Smooth muscle cell (in vitro differentiated cells): Measurements from ENCODE around the gene KLK14. TPM values are rescaled to one million over a fixed set of nuclear protein-coding genes. Genes with fewer than 3 reads are reported as not detected.

Experiments
- DNase-seq: peaks from one replicate; lab custom pipeline; 2025; ENCODE audit not compliant: unreplicated experiment; lab: John Stamatoyannopoulos, UW
- H2AFZ ChIP-seq: fragments of 200-600 bp; sonication (generic); 2 replicates; pipeline ENCODE4 v1.6.0; 2016; ENCODE audit warnings: antibody characterized with exemption, low read depth, mild to moderate bottlenecking
- H3F3A ChIP-seq: fragments of 200-600 bp; sonication (generic); 2 replicates; pipeline ENCODE4 v1.6.0; 2017; ENCODE audit warnings: antibody characterized with exemption, low read depth
- H3K27ac ChIP-seq: fragments of 200-600 bp; sonication (generic); 2 replicates; pipeline ENCODE4 v1.5.1; 2016; ENCODE audit warnings: low read depth, mild to moderate bottlenecking
- H3K27me3 ChIP-seq: fragments of 200-600 bp; sonication (generic); 2 replicates; pipeline ENCODE4 v1.6.1; 2016; ENCODE audit warnings: low read depth, mild to moderate bottlenecking
- H3K36me3 ChIP-seq: fragments of 200-600 bp; sonication (generic); 2 replicates; pipeline ENCODE4 v1.5.1; 2016; ENCODE audit warnings: low read depth
- H3K4me1 ChIP-seq: fragments of 200-600 bp; sonication (generic); 2 replicates; pipeline ENCODE4 v1.5.1; 2016; ENCODE audit warnings: low read depth
- H3K4me2 ChIP-seq: fragments of 200-600 bp; sonication (generic); 2 replicates; pipeline ENCODE4 v1.6.0; 2016; ENCODE audit warnings: mild to moderate bottlenecking
- H3K4me3 ChIP-seq: fragments of 200-600 bp; sonication (generic); 2 replicates; pipeline ENCODE4 v1.5.1; 2016; ENCODE audit warnings: mild to moderate bottlenecking
- H3K79me2 ChIP-seq: fragments of 200-600 bp; sonication (generic); 2 replicates; pipeline ENCODE4 v1.6.0; 2016; ENCODE audit warnings: low read depth, mild to moderate bottlenecking
- H3K9ac ChIP-seq: fragments of 200-600 bp; sonication (generic); 2 replicates; pipeline ENCODE4 v1.6.0; 2016; ENCODE audit warnings: low read depth
- H3K9me3 ChIP-seq: fragments of 200-600 bp; sonication (generic); replicated peaks from 2 replicates; pipeline ENCODE4 v1.5.1; 2016; ENCODE audit warnings: low read depth
- H4K20me1 ChIP-seq: fragments of 200-600 bp; sonication (generic); 2 replicates; pipeline ENCODE4 v1.6.0; 2016; ENCODE audit warnings: low read depth
- WGBS: methylation state at CpG from one replicate; pipeline ENCODE4 v1.1.7; 2016; ENCODE audit warnings: low lambda C conversion rate; 5-methylcytosine and 5-hydroxymethylcytosine counted together
- polyA plus RNA-seq: library from polyadenylated mRNA; unstranded; fragments of >200 nt; fragmentation: Nextera tagmentation; extraction: Ambion mirVana; gene quantifications from 2 replicates; pipeline ENCODE4 v1.2.1, GENCODE V29; 2016
- total RNA-seq: library from RNA; depleted of rRNA; stranded (reverse); fragments of >200 nt; gene quantifications from 2 replicates; pipeline ENCODE4 v1.2.3, GENCODE V29; 2014
- TF ChIP-seq, protein P1 (sequence below): fragments of 200-600 bp; sonication (generic); IDR thresholded peaks from 2 replicates; pipeline ENCODE4 v1.5.1; 2017; ENCODE audit warnings: borderline replicate concordance, mild to moderate bottlenecking, antibody characterized with exemption; ENCODE audit not compliant: insufficient read depth, poor library complexity, severe bottlenecking

The KLK14 gene
- total and polyA plus RNA-seq, 2 experiments from 2014 or later: 7.7 to 12.3 TPM

- Histone ChIP-seq H3F3A (no peaks in the 10 kb centered on the region), H3K4me3 (no peak overlapping the region), H3K79me2 (no peaks in the 10 kb centered on the region), H2AFZ (no peak overlapping the region), H3K9me3 (no peaks in the 10 kb centered on the region), H3K4me1 (no peaks in the 10 kb centered on the region), H3K27ac (no peak overlapping the region), H3K36me3 (no peaks in the 10 kb centered on the region), H4K20me1 (no peaks in the 10 kb centered on the region), H3K27me3 (no peaks in the 10 kb centered on the region), H3K4me2 (no peak overlapping the region), H3K9ac (no peak overlapping the region)
- 83% methylated on average over 13 of the region's 13 CpGs for WGBS
- TF ChIP-seq, protein P1, sequence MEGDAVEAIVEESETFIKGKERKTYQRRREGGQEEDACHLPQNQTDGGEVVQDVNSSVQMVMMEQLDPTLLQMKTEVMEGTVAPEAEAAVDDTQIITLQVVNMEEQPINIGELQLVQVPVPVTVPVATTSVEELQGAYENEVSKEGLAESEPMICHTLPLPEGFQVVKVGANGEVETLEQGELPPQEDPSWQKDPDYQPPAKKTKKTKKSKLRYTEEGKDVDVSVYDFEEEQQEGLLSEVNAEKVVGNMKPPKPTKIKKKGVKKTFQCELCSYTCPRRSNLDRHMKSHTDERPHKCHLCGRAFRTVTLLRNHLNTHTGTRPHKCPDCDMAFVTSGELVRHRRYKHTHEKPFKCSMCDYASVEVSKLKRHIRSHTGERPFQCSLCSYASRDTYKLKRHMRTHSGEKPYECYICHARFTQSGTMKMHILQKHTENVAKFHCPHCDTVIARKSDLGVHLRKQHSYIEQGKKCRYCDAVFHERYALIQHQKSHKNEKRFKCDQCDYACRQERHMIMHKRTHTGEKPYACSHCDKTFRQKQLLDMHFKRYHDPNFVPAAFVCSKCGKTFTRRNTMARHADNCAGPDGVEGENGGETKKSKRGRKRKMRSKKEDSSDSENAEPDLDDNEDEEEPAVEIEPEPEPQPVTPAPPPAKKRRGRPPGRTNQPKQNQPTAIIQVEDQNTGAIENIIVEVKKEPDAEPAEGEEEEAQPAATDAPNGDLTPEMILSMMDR: no peak
- DNase-seq: no peak
Observed at GRCh38 chr19:51030631-51031030, 52.1 kb downstream of the KLK14 start.

DNA sequence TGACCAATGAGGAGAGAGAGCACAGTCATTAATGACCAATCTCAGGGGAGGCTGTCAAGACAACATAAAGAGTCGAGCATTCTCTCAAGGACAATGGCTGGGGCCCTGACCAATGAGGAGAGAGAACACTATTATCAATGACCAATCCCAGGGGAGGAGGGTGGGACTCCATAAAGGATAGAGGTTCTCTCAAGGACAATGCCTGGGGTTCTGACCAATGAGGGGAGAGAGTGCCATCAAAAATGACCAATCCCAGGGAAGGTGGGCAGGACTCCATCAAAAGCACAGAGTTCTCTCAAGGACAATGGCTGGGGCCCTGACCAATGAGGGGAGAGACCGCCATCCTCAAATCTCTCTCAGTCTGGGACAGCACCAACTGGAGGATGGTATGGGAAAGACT lies 53.0 kb downstream of the KLK14 start:
- no peak for DNase-seq
- Histone ChIP-seq H2AFZ (no peak overlapping the region), H3K4me2 (no peak overlapping the region), H3K27ac (no peak overlapping the region), H3K9me3 (no peaks in the 10 kb centered on the region), H3K9ac (no peak overlapping the region), H3K4me3 (no peak overlapping the region), H4K20me1 (no peaks in the 10 kb centered on the region), H3F3A (no peaks in the 10 kb centered on the region), H3K27me3 (no peaks in the 10 kb centered on the region), H3K36me3 (no peaks in the 10 kb centered on the region), H3K4me1 (no peaks in the 10 kb centered on the region), H3K79me2 (no peaks in the 10 kb centered on the region)
- 88% methylated on average over 2 of the region's 2 CpGs for WGBS
- TF ChIP-seq, protein P1: no peak

Other genes with a start within 250 kb of the KLK14 start
- gene KLK15, start 249.3 kb downstream of the KLK14 start, total RNA-seq: not detected in 2 replicates
- not detected in 2 replicates for gene KLK15, start 249.3 kb downstream of the KLK14 start, polyA plus RNA-seq
- gene KLK3, start 228.0 kb downstream of the KLK14 start, total RNA-seq: not detected in 2 replicates
- not detected in 2 replicates for gene KLK3, start 228.0 kb downstream of the KLK14 start, polyA plus RNA-seq
- not detected in 2 replicates for gene KLK2, start 209.4 kb downstream of the KLK14 start, total RNA-seq
- not detected in 2 replicates for gene KLK2, start 209.4 kb downstream of the KLK14 start, polyA plus RNA-seq
- gene KLK4, start 171.5 kb downstream of the KLK14 start, total RNA-seq: not detected in 2 replicates
- gene KLK4, start 171.5 kb downstream of the KLK14 start, polyA plus RNA-seq: 0.80 and 0.82 TPM in 2 replicates
- gene KLK5, start 129.8 kb downstream of the KLK14 start, total RNA-seq: 0.18 and 1.2 TPM in 2 replicates
- 0.38 TPM in 1 of 2 replicates, not detected in the other for gene KLK5, start 129.8 kb downstream of the KLK14 start, polyA plus RNA-seq
- 9.5 and 20.7 TPM in 2 replicates for gene KLK6, start 113.3 kb downstream of the KLK14 start, total RNA-seq
- gene KLK6, start 113.3 kb downstream of the KLK14 start, polyA plus RNA-seq: 7.1 and 29.5 TPM in 2 replicates
- 5.8 TPM in 1 of 2 replicates, not detected in the other for gene KLK7, start 99.0 kb downstream of the KLK14 start, total RNA-seq
- 0.25 TPM in 1 of 2 replicates, not detected in the other for gene KLK7, start 99.0 kb downstream of the KLK14 start, polyA plus RNA-seq
- gene KLK8, start 81.3 kb downstream of the KLK14 start, total RNA-seq: 1.7 and 11.6 TPM in 2 replicates
- 4.3 TPM in 1 of 2 replicates, not detected in the other for gene KLK8, start 81.3 kb downstream of the KLK14 start, polyA plus RNA-seq
- 3.6 and 10.8 TPM in 2 replicates for gene KLK10, start 63.2 kb downstream of the KLK14 start, total RNA-seq
- 3.8 and 8.5 TPM in 2 replicates for gene KLK10, start 63.2 kb downstream of the KLK14 start, polyA plus RNA-seq
- gene KLK11, start 56.3 kb downstream of the KLK14 start, total RNA-seq: 2.1 and 3.2 TPM in 2 replicates
- gene KLK11, start 56.3 kb downstream of the KLK14 start, polyA plus RNA-seq: 0.97 TPM in 1 of 2 replicates, not detected in the other
- 0.81 and 1.9 TPM in 2 replicates for gene KLK12, start 47.9 kb downstream of the KLK14 start, total RNA-seq
- 1.7 and 2.2 TPM in 2 replicates for gene KLK12, start 47.9 kb downstream of the KLK14 start, polyA plus RNA-seq
- gene KLK13, start 17.8 kb downstream of the KLK14 start, total RNA-seq: 0.72 and 1.6 TPM in 2 replicates
- gene KLK13, start 17.8 kb downstream of the KLK14 start, polyA plus RNA-seq: 0.19 and 1.3 TPM in 2 replicates
- gene CTU1, start 25.5 kb upstream of the KLK14 start, total RNA-seq: 4.7 and 5.1 TPM in 2 replicates
- 9.8 and 11.2 TPM in 2 replicates for gene CTU1, start 25.5 kb upstream of the KLK14 start, polyA plus RNA-seq
- gene SIGLEC9, start 42.0 kb upstream of the KLK14 start, total RNA-seq: not detected in 2 replicates
- gene SIGLEC9, start 42.0 kb upstream of the KLK14 start, polyA plus RNA-seq: not detected in 2 replicates
- not detected in 2 replicates for gene SIGLEC7, start 59.4 kb upstream of the KLK14 start, total RNA-seq
- gene SIGLEC7, start 59.4 kb upstream of the KLK14 start, polyA plus RNA-seq: not detected in 2 replicates
- not detected in 2 replicates for gene CD33, start 142.2 kb upstream of the KLK14 start, total RNA-seq
- gene CD33, start 142.2 kb upstream of the KLK14 start, polyA plus RNA-seq: not detected in 2 replicates
- not detected in 2 replicates for gene SIGLECL1, start 168.2 kb upstream of the KLK14 start, total RNA-seq
- not detected in 2 replicates for gene SIGLECL1, start 168.2 kb upstream of the KLK14 start, polyA plus RNA-seq
- gene IGLON5, start 228.8 kb upstream of the KLK14 start, total RNA-seq: 3.5 and 4.6 TPM in 2 replicates
- gene IGLON5, start 228.8 kb upstream of the KLK14 start, polyA plus RNA-seq: 3.4 and 3.8 TPM in 2 replicates